ENCODE data around the gene PLAC8L1.

The PLAC8L1 gene

GRCh38 chr5:146079695-146080373, 25.5 kb downstream of the PLAC8L1 start:
- DNase-seq, result no peak

GRCh38 chr5:146078566-146078965, 26.8 kb downstream of the PLAC8L1 start:
- no peak for DNase-seq

- DNase-seq, result no peak
Measured at GRCh38 chr5:146076455-146076854, 28.9 kb downstream of the PLAC8L1 start.

- no peak for DNase-seq
Measured at GRCh38 chr5:146076028-146076427, 29.3 kb downstream of the PLAC8L1 start.

- no peak for DNase-seq
Measured at GRCh38 chr5:146073239-146073900, 32.0 kb downstream of the PLAC8L1 start.

GRCh38 chr5:146072595-146072994, 32.8 kb downstream of the PLAC8L1 start:
- DNase-seq, result no peak

GRCh38 chr5:146071171-146071570, 34.2 kb downstream of the PLAC8L1 start:
- no peak for DNase-seq

- DNase-seq, result no peak
Measured at GRCh38 chr5:146070746-146071145, 34.6 kb downstream of the PLAC8L1 start.

- DNase-seq, result no peak
Measured at GRCh38 chr5:146069780-146070099, 35.6 kb downstream of the PLAC8L1 start.

GRCh38 chr5:146068977-146069779, 36.2 kb downstream of the PLAC8L1 start:
- no peak for DNase-seq

- no peak for DNase-seq
Measured at GRCh38 chr5:146068206-146068605, 37.2 kb downstream of the PLAC8L1 start.

- DNase-seq, result no peak
Measured at GRCh38 chr5:146066968-146067367, 38.4 kb downstream of the PLAC8L1 start.

GRCh38 chr5:146060221-146060585, 45.2 kb downstream of the PLAC8L1 start:
- no peak for DNase-seq

- no peak for DNase-seq
Measured at GRCh38 chr5:146059460-146060220, 45.7 kb downstream of the PLAC8L1 start.

GRCh38 chr5:146055432-146055831, 49.9 kb downstream of the PLAC8L1 start:
- no peak for DNase-seq

GRCh38 chr5:146052780-146053179, 52.6 kb downstream of the PLAC8L1 start:
- no peak for DNase-seq

GRCh38 chr5:146051678-146052077, 53.7 kb downstream of the PLAC8L1 start:
- no peak for DNase-seq

- no peak for DNase-seq
Measured at GRCh38 chr5:146050086-146050485, 55.3 kb downstream of the PLAC8L1 start.

GRCh38 chr5:146049704-146050026, 55.7 kb downstream of the PLAC8L1 start:
- no peak for DNase-seq

- DNase-seq, result no peak
Measured at GRCh38 chr5:146048994-146049703, 56.2 kb downstream of the PLAC8L1 start.

- no peak for DNase-seq
Measured at GRCh38 chr5:146047396-146047795, 58.0 kb downstream of the PLAC8L1 start.

- no peak for DNase-seq
Measured at GRCh38 chr5:146043722-146044121, 61.7 kb downstream of the PLAC8L1 start.

Data from CD4-positive, alpha-beta T cell treated with Interferon gamma for 1 hour (primary cell).